Hindlimb muscle (tissue), 1 donor: ENCODE results near the gene PRPF8. TPM values are rescaled to one million over a fixed set of nuclear protein-coding genes. Genes with fewer than 3 reads are reported as not detected.

Experiments
- DNase-seq: peaks from one replicate; pipeline ENCODE4 v3.0.0-alpha.2; 2013
- polyA plus RNA-seq: library from polyadenylated mRNA; unstranded; fragments of 120-200 nt; gene quantifications from one replicate; pipeline ENCODE4 v1.2.1, GENCODE V29; 2013; ENCODE audit not compliant: insufficient read length

The PRPF8 gene
- polyA plus RNA-seq, 1 donor = 200 TPM

DNA sequence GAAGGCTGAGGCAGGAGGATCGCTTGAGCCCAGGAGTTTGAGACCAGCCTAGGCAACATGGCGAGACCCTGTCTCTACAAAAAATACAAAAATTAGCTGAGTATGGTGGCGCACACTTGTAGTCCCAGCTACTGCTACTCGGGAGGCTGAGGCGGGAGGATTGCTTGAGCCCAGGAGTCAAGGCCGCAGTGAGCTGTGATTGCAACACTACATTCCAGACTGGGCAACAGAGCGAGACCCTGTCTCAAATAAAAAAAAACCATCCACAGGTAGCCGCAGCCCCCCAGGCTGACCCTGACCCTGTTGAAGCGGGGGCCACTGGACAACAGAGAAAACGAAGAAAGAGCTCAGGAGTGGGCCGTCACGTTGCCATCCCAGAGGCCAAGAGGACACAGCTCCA lies 60.0 kb downstream of the PRPF8 start:
- no peak for DNase-seq

DNA sequence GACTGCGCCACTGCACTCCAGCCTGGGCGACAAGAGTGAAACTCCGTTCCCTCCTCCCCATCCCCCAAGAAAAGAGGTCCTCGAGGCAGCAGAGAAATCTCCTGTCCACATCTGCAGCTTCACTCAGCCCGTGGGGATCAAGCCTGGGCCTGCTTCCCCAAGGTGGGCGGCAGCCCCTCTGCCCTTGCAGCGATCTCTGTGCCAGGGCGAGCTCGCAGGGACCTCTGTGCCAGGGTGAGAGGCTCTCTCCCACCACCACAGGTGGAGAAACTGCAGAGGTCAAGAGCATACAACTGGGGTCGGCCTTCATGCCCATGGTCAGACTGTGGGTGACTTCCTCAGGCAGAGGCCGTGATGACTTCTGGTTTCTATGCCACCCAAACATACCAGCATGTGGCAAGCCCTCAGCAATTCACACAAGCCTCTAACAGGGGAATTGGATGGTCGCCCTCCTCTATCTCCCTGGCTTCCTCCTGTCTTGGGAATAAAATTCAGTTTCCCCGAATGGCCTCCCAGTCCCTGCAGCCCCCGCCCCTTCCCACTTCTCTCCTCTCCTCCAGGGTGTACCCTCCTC lies 61.5 kb downstream of the PRPF8 start:
- DNase-seq = no peak

DNA sequence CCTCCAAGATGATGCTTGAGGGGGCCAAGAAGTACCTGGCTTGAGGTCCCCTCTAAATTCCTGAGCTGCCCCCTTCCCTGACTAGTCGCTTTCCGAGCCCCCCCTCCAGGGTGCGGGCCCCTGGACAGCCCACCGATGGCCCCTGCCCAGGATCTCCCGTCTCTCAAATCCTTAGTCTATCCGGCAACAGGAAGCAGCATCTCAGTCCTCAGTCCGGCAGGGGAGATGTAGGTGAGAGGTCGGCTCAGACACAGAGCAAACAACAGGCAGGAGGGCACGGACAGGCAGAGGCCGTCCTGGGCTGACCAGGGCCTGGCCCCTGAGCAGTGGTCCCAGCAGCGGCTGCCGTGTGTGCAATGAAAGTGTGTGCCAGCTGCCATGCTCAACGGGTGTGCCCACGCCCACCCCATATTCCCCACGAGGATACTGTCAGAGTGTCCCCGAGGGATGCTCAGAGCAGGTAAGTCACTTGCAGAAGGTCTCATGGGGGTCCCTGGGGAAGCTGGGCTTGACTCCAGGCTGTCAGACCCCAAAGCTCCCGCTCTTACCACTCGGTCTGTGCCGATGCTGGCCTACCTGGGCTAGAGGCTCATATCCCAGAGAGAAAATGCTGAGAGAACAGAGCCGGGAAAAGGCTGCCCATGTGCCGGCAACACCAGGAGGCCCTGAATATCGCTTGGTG lies 63.3 kb downstream of the PRPF8 start:
- no peak for DNase-seq

DNA sequence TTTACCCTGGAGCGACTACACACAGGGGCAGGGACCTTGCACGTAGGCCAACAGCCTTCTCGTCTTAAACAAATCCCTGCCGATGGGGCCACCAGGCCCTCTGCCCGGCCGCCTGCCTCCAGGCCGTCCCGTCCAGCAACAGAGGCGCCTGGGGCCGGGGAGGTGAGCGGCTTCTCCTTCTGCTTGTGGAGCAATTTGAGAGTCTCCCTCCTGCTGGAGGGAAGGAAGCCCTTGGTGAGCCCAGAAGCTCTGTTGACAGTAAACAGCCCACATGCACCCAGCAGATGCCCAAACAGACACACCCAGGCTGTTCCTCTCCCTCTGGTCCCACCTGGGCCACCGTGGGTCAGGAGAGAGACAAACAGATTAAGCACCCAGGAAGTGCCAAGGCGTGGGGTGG lies 64.2 kb downstream of the PRPF8 start:
- DNase-seq = no peak

DNA sequence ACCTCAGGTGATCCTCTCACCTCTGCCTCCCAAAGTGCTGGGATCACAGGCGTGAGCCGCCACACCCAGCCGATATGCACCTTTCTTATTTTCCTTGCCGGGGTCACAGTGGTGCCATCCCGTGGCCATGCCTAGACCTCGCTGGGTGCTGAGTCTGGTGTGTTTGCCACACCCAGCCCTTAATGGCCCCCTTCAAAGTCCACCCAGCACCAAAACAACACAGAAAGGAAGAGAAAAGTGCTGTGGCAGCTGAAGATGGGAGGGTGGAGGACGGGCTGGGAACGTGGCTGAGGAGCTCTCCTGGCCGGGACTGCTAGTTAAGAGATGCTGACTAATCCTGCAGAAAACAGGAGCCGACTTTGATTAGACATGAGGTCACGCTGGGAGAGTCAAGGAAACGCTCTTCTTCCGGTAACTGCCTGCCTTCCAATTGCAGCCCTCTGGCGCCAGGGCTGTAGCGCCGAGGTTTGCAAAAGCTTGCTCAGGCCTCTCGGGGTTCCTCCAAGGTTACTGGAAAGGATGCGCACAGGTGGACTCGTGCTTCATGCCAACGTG lies 67.0 kb downstream of the PRPF8 start:
- DNase-seq = no peak

DNA sequence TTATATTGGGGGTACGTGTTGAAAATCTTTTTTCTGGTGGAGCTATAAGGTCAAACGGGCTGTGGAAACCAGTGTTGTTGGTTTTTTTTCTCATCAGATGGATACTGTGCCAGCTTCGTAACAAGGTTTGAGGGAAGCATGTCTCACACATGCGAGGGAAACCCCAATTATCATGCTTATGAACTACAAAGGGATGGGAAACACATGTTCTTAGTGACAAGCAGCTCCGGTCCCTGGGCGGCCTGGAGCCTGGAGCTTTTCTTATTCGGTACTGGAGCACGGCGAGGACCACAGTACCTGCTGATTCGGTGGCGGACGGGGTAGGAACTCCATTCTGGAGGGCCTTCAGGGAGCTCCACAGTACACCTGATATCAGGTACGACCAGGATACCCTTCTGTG lies 68.6 kb downstream of the PRPF8 start:
- DNase-seq = no peak

DNA sequence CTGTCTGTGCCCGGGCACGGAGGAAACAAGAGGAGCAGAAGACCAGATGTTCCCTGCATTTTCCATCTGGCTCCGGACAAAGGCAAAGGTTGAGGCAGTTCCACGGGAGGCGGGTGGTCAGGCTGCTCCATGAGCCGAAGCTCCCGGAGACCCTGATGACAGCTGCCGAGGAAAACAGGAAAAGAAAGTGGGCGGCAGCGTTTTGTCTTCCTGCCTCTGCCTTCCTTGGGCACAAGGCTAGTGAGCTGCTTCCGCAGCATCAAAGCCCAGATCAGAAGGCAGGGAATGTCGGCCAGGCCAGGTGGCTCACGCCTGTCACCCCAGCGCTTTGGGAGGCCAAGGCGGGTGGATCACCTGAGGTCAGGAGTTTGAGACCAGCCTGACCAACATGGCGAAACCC lies 72.3 kb downstream of the PRPF8 start:
- no peak for DNase-seq

DNA sequence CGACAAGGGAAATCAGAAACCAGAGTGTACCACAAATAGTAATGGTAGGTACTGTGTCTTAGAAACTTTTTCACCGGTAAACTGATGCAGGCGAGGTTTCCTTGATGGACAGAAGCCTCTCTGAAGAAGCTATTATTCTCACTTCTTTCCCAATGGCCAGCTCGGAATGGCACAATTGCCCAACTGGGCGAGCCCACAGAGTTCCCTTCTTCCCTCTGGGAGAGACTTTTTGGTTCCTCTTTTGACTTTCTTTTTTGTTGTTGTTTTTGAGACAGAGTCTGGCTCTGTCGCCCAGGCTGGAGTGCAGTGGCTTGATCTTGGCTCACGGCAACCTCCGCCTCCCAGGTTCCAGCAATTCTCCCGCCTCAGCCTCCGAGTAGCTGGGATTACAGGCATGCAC lies 73.0 kb downstream of the PRPF8 start:
- no peak for DNase-seq

DNA sequence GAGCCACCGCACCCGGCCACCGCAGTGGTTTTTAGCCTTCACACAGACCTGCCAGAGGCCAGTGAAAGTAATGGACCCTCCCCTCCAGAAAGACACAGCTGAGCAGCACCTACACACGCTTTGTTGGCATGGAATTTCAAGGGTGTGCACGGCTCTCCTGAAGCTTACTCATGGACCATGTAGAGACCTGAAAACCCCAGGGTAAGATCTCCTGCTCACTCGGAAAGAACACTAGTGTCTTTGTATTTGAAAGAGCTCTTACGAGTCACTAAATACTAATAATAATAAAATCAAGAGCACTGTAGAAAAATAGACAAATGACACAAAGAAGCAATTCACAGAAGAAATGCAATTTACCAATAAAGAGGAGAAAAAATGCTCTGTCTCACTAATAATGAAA lies 76.0 kb downstream of the PRPF8 start:
- no peak for DNase-seq

DNA sequence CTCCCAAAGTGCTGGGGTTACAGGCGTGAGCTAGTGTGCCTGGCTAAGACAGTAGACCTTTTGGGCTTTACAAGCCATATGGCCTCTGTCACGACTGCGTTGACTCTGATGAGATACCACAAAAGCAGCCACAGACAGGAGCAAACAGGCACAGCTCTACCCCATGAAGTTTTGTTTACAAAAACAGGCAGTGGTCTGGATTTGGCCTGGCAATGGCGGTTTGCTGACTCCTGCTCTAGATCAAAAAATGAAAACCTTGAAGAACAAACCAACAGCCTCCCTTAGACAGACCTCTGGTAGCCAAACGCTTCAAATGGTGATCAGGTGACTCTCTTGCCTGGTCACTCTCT lies 76.7 kb downstream of the PRPF8 start:
- DNase-seq = no peak

DNA sequence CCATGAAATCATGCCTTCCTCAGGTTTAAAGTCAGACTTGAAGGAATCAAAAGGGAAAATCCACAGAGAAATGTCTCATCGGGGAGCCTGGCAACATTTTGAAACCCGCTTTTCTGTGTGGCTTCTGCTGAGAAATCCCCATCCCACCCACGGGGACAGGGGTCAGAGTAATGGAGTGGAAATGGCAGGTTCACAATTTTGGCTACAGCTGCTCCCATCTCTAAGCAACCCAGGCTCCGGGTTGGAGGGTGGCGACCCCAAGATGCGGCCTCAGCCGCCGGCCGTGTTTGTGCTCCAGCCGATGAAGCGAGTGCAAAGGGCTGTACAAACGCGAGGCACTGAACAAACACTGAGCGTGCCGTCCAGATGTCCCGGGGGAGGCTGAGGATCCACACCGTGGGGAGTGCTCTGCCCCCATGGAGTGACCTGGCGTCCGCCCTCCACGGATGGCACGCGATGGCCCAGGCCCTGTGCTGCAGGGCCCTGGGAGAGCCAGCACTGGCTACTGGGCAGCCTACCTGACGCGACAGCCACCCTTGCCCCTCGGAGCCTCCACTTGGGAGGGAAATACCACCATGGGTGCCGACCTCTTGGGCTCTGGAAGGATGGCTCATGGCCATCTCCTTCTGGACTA lies 78.2 kb downstream of the PRPF8 start:
- DNase-seq = no peak

DNA sequence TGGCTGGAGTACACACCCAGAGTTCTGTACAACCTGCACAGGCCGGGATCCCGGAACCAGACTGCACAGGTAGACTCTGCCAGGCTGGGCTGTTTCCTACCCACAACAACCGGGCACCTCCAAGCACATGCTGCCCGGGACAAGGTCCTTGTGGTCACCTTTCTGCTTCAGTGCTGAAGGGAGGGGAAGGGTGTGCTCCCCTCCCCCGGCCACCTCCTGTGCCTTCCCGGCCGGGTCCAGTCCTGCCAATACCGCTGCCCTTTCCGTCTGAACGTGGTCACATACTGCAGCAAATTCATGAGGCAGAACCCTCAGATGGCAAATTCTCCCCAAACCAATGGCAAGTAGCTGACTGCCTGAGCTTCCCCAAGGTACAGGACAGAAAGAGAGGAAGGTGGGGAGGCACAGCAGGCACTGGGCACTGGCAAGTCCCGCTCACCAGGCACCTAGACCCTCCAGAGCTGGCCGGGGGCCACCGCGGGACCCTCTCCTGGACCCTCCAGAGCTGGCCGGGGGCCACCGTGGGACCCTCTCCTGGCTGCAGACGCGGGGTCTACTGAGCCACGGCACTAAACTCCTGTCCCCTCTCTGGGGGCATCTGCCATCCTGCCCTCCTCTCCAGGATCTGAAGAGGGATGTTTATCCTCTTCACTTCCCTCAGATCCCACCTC lies 78.9 kb downstream of the PRPF8 start:
- no peak for DNase-seq

DNA sequence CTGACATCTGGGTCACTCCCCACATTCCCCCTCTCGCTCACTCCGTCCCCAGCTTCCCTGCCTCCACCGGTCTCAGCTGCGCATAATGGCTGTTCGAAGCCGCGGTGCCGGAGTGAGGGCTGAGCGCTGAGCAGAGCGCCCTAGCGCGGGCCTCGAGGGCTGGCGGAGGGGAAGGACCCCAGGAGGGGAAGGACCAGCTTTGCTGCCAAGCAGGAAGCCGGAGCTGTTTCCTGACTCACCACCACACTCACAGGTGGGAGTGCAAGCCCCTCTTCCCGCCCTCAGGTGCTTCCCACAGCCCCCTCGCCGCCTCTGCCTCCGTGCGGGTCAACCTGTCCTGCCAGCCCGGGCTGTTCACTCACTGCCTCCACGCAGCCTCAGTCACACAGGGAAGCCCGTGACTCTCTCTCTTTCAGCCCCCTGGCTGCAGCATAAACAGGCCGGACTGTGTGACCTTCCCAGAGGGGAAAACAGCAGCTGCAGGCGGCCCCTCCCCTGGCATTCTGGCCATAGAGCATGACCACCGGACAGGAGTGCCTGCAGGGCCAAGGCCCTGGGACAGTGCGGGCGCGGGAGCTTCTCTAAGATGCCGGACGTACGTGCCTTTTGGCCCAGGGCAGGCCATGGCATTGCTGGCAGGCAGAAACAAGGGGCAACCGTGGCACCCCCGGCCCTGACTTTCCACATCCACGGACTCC lies 79.7 kb downstream of the PRPF8 start:
- DNase-seq = no peak

DNA sequence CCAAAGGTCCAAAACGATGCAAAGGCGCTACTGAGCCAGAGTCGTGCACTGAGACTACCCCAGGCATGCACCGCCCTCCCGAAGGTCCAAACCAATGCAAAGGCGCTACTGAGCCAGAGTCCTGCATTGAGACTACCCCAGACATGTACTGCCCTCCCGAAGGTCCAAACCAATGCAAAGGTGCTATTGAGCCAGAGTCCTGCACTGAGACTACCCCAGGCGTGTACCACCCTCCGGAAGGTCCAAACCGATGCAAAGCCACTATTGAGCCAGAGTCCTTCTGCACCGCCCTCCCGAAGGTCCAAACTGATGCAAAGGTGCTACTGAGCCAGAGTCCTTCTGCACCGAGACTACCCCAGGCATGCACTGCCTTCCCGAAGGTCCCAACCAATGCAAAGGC lies 83.1 kb downstream of the PRPF8 start:
- no peak for DNase-seq

Other genes starting within 250 kb of the PRPF8 start
- gene CRK, start 228.6 kb downstream of the PRPF8 start, polyA plus RNA-seq = 40.6 TPM
- 105 TPM for gene MYO1C, start 192.2 kb downstream of the PRPF8 start, polyA plus RNA-seq
- 34.5 TPM for gene INPP5K, start 168.3 kb downstream of the PRPF8 start, polyA plus RNA-seq
- gene PITPNA, start 122.1 kb downstream of the PRPF8 start, polyA plus RNA-seq = 29.9 TPM
- gene SLC43A2, start 56.0 kb downstream of the PRPF8 start, polyA plus RNA-seq = 7.8 TPM
- gene SCARF1, start 39.1 kb downstream of the PRPF8 start, polyA plus RNA-seq = 9.7 TPM
- 5.4 TPM for gene RILP, start 35.0 kb downstream of the PRPF8 start, polyA plus RNA-seq
- 5.5 TPM for gene TLCD2, start 25.5 kb upstream of the PRPF8 start, polyA plus RNA-seq
- gene WDR81, start 39.8 kb upstream of the PRPF8 start, polyA plus RNA-seq = 21.4 TPM
- gene SERPINF2, start 58.0 kb upstream of the PRPF8 start, polyA plus RNA-seq = 1.7 TPM
- gene SERPINF1, start 77.2 kb upstream of the PRPF8 start, polyA plus RNA-seq = 360 TPM
- 10.4 TPM for gene SMYD4, start 145.0 kb upstream of the PRPF8 start, polyA plus RNA-seq
- gene RPA1, start 145.1 kb upstream of the PRPF8 start, polyA plus RNA-seq = 40.3 TPM